ENCODE measurements around the gene FAM149B1. TPM values are rescaled to one million over a fixed set of nuclear protein-coding genes. Genes with fewer than 3 reads are reported as not detected.
A peak's percentile ranks its signal among the peaks of the same experiment; 100 is the strongest.

Gene FAM149B1
- total and polyA plus RNA-seq, 9 donors, result 17.9 to 26.7 (median 22.8) TPM

- DNase-seq, result no peak
- Histone ChIP-seq H3K27ac (ENCODE audit: low read length) (no peak overlapping the region), H3K27me3 (ENCODE audit: control insufficient read depth, insufficient read depth, low read length) (no peaks in the 10 kb centered on the region), H3K36me3 (ENCODE audit: control insufficient read depth, insufficient read depth, low read length) (no peaks in the 10 kb centered on the region), H3K9me3 (replicated peaks; ENCODE audit: control insufficient read depth, low read depth, low read length) (peaks cover 3% of the 10 kb centered on the region), H3K4me1 (ENCODE audit: control insufficient read depth, insufficient read depth, low read length) (no peaks in the 10 kb centered on the region), H3K4me3 (ENCODE audit: low read length) (no peak overlapping the region)
- 67% methylated on average over 1 of the region's 4 CpGs for WGBS (ENCODE audit: insufficient coverage)
Measured at GRCh38 chr10:73262105-73262730, 94.3 kb downstream of the FAM149B1 start.

DNA sequence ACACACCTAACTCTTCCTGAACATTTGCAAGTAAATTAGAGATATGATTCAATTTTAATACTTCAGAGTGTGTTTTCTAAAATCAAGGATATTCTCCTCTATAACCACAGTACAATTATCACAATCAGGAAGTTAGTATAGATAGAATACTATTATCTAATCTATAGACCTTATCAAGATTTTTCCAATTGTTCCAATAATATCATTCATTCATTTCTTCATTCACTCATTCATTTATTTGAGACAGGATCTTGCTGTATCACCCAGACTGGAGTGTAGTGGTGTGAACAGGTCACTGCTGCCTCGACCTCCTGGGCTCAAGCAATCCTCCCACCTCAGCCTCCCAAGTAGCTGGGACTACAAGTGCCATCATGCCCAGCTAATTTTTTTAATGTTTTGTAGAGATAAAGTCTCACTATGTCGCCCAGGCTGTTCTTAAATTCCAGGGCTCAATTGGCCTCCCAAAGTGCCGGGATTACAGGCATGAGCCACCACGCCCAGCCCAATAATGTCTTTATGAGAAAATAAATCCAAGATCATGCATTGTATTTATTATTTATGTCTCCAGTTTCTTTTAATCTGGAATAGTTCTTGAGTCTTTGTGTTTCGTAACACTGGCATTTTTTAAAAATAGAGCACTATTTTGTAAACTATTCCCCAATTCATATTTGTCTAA, 95.1 kb downstream of the FAM149B1 start:
- Histone ChIP-seq H3K27me3 (ENCODE audit: control insufficient read depth, insufficient read depth, low read length) (no peaks in the 10 kb centered on the region), H3K4me1 (ENCODE audit: control insufficient read depth, insufficient read depth, low read length) (no peaks in the 10 kb centered on the region), H3K36me3 (ENCODE audit: control insufficient read depth, insufficient read depth, low read length) (no peaks in the 10 kb centered on the region), H3K27ac (ENCODE audit: low read length) (no peak overlapping the region), H3K9me3 (replicated peaks; ENCODE audit: control insufficient read depth, low read depth, low read length) (peaks cover 3% of the 10 kb centered on the region), H3K4me3 (ENCODE audit: low read length) (no peak overlapping the region)
- no peak for DNase-seq
- no CpG with 5 or more reads among the region's 5 CpGs for WGBS (ENCODE audit: insufficient coverage)

- Histone ChIP-seq H3K4me1 (ENCODE audit: control insufficient read depth, insufficient read depth, low read length) (no peaks in the 10 kb centered on the region), H3K36me3 (ENCODE audit: control insufficient read depth, insufficient read depth, low read length) (no peaks in the 10 kb centered on the region), H3K27ac (ENCODE audit: low read length) (no peak overlapping the region), H3K27me3 (ENCODE audit: control insufficient read depth, insufficient read depth, low read length) (peaks cover 3% of the 10 kb centered on the region), H3K9me3 (replicated peaks; ENCODE audit: control insufficient read depth, low read depth, low read length) (peaks cover 3% of the 10 kb centered on the region), H3K4me3 (ENCODE audit: low read length) (no peak overlapping the region)
- no CpG with 5 or more reads among the region's 1 CpG for WGBS (ENCODE audit: insufficient coverage)
- DNase-seq, result peak; percentile 17
Measured at GRCh38 chr10:73263693-73264347, 95.9 kb downstream of the FAM149B1 start.

DNA sequence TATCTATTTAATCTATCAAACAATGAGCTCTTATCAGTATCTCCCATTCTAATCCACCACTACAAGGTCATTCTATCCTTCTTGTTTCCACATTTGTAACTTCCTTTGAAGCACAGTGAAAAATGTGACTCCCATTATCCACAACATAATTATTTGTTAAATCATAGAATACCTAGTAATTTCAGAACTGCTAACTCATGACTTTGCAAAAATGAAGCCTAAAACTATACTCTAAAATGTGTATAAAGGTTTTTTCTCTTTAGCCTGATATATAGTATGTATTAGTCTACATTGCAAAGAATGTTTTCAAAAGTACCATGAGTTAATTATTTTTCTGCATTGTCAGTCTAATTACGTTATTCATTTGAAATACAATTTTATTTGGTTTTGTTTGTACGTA, 96.5 kb downstream of the FAM149B1 start:
- Histone ChIP-seq H3K36me3 (ENCODE audit: control insufficient read depth, insufficient read depth, low read length) (no peaks in the 10 kb centered on the region), H3K9me3 (replicated peaks; ENCODE audit: control insufficient read depth, low read depth, low read length) (no peaks in the 10 kb centered on the region), H3K4me3 (ENCODE audit: low read length) (no peak overlapping the region), H3K4me1 (ENCODE audit: control insufficient read depth, insufficient read depth, low read length) (no peaks in the 10 kb centered on the region), H3K27ac (ENCODE audit: low read length) (no peak overlapping the region), H3K27me3 (ENCODE audit: control insufficient read depth, insufficient read depth, low read length) (peaks cover 3% of the 10 kb centered on the region)
- DNase-seq, result no peak
- no CpG with 5 or more reads among the region's 2 CpGs for WGBS (ENCODE audit: insufficient coverage)

DNA sequence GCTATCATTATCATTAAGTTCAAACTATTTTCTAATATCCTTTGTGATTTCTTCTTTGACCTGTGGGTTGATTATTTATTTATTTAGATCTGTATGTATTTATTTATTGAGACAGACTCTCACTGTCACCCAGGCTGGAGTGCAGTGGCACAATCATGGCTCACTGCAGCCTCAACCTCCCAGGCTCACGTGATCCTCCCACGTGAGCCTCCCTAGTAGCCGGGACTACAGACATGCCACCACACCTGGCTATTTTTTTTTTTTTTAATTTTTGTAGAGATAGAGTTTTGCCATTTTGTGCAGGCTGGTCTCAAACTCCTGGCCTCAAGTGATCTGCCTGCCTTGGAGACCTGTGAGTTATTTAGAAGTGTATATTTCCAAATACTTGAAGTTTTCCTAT, 113.2 kb downstream of the FAM149B1 start:
- Histone ChIP-seq H3K27ac (ENCODE audit: low read length) (no peak overlapping the region), H3K4me3 (ENCODE audit: low read length) (no peak overlapping the region), H3K27me3 (ENCODE audit: control insufficient read depth, insufficient read depth, low read length) (no peaks in the 10 kb centered on the region), H3K4me1 (ENCODE audit: control insufficient read depth, insufficient read depth, low read length) (no peaks in the 10 kb centered on the region), H3K36me3 (ENCODE audit: control insufficient read depth, insufficient read depth, low read length) (no peaks in the 10 kb centered on the region), H3K9me3 (replicated peaks; ENCODE audit: control insufficient read depth, low read depth, low read length) (no peaks in the 10 kb centered on the region)
- WGBS (ENCODE audit: insufficient coverage), result no CpG with 5 or more reads among the region's 3 CpGs
- no peak for DNase-seq

DNA sequence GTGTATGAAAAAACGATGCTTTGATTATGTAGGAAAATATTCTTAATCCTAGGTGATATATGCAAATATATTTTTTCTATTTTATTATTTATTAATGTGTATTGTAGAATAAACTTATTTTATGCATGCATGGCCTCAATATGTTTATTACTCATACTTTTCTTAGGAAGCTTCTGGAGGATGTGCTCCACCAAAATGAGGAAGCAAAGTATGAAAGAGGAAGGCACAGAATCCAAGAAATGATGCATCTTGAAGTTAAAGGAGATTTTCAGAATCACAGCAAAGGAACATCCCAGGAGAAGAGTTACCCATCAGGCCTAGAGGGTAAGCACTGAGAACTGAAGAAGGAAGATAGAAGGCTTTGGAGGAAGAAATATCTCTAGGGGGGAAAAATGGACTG, 119.5 kb downstream of the FAM149B1 start:
- H3K27ac ChIP-seq (ENCODE audit: low read length), result no peak overlapping the region
- no peak overlapping the region for H3K4me3 ChIP-seq (ENCODE audit: low read length)
- H3K9me3 ChIP-seq (replicated peaks; ENCODE audit: control insufficient read depth, low read depth, low read length), result no peaks in the 10 kb centered on the region
- WGBS (ENCODE audit: insufficient coverage), result no CpG with 5 or more reads among the region's 1 CpG
- no peaks in the 10 kb centered on the region for H3K4me1 ChIP-seq (ENCODE audit: control insufficient read depth, insufficient read depth, low read length)
- peak; percentile 7 for DNase-seq
- H3K27me3 ChIP-seq (ENCODE audit: control insufficient read depth, insufficient read depth, low read length), result no peaks in the 10 kb centered on the region
- H3K36me3 ChIP-seq (ENCODE audit: control insufficient read depth, insufficient read depth, low read length), result no peaks in the 10 kb centered on the region

- Histone ChIP-seq H3K36me3 (ENCODE audit: control insufficient read depth, insufficient read depth, low read length) (no peaks in the 10 kb centered on the region), H3K4me1 (ENCODE audit: control insufficient read depth, insufficient read depth, low read length) (no peaks in the 10 kb centered on the region), H3K9me3 (replicated peaks; ENCODE audit: control insufficient read depth, low read depth, low read length) (no peaks in the 10 kb centered on the region), H3K27me3 (ENCODE audit: control insufficient read depth, insufficient read depth, low read length) (peaks cover 1% of the 10 kb centered on the region), H3K27ac (ENCODE audit: low read length) (no peak overlapping the region), H3K4me3 (ENCODE audit: low read length) (no peak overlapping the region)
- WGBS (ENCODE audit: insufficient coverage), result no CpG with 5 or more reads among the region's 1 CpG
- DNase-seq, result no peak
Measured at GRCh38 chr10:73289958-73290357, 122.0 kb downstream of the FAM149B1 start.

DNA sequence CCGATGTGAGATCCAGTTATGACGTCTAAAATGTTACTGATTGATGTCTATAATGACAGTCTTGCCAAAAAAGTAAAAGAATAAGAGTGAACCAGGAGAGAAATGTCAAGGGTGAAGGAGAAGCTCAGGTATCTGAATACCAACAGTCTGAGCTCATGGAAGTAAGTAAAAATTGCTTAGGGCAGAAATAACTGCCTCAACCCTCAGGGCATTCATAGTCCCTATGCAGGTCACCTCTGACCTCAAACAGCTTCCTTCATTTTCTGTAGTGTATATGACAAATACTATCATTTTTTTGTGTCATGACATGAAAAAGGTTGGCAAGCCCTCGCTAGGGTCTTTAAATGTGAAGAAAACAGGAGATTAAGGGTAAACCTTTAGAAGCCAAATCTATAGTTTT, 125.5 kb downstream of the FAM149B1 start:
- no peaks in the 10 kb centered on the region for H3K4me1 ChIP-seq (ENCODE audit: control insufficient read depth, insufficient read depth, low read length)
- H3K27me3 ChIP-seq (ENCODE audit: control insufficient read depth, insufficient read depth, low read length), result peaks cover 2% of the 10 kb centered on the region
- no peak overlapping the region for H3K4me3 ChIP-seq (ENCODE audit: low read length)
- no peak for DNase-seq
- H3K36me3 ChIP-seq (ENCODE audit: control insufficient read depth, insufficient read depth, low read length), result no peaks in the 10 kb centered on the region
- WGBS (ENCODE audit: insufficient coverage), result 66% methylated on average over 2 of the region's 3 CpGs
- no peak overlapping the region for H3K27ac ChIP-seq (ENCODE audit: low read length)
- H3K9me3 ChIP-seq (replicated peaks; ENCODE audit: control insufficient read depth, low read depth, low read length), result no peaks in the 10 kb centered on the region

Measured in muscle of leg (tissue), 11 donors.